ENCODE results near the gene CHPT1.
"Not testable (repeated sequence)": the region's sequence is repeated elsewhere in the genome, so short reads cannot be mapped to it uniquely, and the experiment has no call there.

The CHPT1 gene
- total RNA-seq: 14.0 to 18.9 (median 14.1) reads per million in 3 experiments

GRCh38 chr12:101697197-101697929, at the start of gene CHPT1:
Gene CHPT1 (plus strand): TSS chr12:101697640. CDS start chr12:101697862, 222 bp downstream.
- peak; percentile 48 for DNase-seq

- no peak for DNase-seq
Measured at GRCh38 chr12:101647711-101648110, 49.7 kb upstream of the CHPT1 start.

- no peak for DNase-seq
Measured at GRCh38 chr12:101648195-101648594, 49.2 kb upstream of the CHPT1 start.

GRCh38 chr12:101650346-101651117, 46.9 kb upstream of the CHPT1 start:
- no peak for DNase-seq

- no peak for DNase-seq
Measured at GRCh38 chr12:101653030-101653429, 44.4 kb upstream of the CHPT1 start.

GRCh38 chr12:101653503-101653902, 43.9 kb upstream of the CHPT1 start:
- no peak for DNase-seq

GRCh38 chr12:101654442-101654841, 43.0 kb upstream of the CHPT1 start:
- no peak for DNase-seq

GRCh38 chr12:101655393-101655792, 42.0 kb upstream of the CHPT1 start:
- no peak for DNase-seq

- DNase-seq: not testable (repeated sequence)
Measured at GRCh38 chr12:101660662-101661061, 36.8 kb upstream of the CHPT1 start.

GRCh38 chr12:101663298-101663697, 34.1 kb upstream of the CHPT1 start:
- DNase-seq: no peak

- no peak for DNase-seq
Measured at GRCh38 chr12:101664992-101665391, 32.4 kb upstream of the CHPT1 start.

GRCh38 chr12:101666052-101666728, 31.2 kb upstream of the CHPT1 start:
- DNase-seq: no peak

- DNase-seq: no peak
Measured at GRCh38 chr12:101667591-101667990, 29.8 kb upstream of the CHPT1 start.

GRCh38 chr12:101670007-101670671, 27.3 kb upstream of the CHPT1 start:
- peak; percentile 18 for DNase-seq

GRCh38 chr12:101671157-101671791, 26.2 kb upstream of the CHPT1 start:
- peak; percentile 33 for DNase-seq

- no peak for DNase-seq
Measured at GRCh38 chr12:101671833-101672232, 25.6 kb upstream of the CHPT1 start.

GRCh38 chr12:101675555-101675954, 21.9 kb upstream of the CHPT1 start:
- no peak for DNase-seq

- DNase-seq: not testable (repeated sequence)
Measured at GRCh38 chr12:101676497-101676896, 20.9 kb upstream of the CHPT1 start.

GRCh38 chr12:101678081-101678480, 19.4 kb upstream of the CHPT1 start:
- no peak for DNase-seq

GRCh38 chr12:101680240-101680639, 17.2 kb upstream of the CHPT1 start:
- DNase-seq: no peak

GRCh38 chr12:101680647-101681046, 16.8 kb upstream of the CHPT1 start:
- no peak for DNase-seq

- not testable (repeated sequence) for DNase-seq
Measured at GRCh38 chr12:101681627-101682026, 15.8 kb upstream of the CHPT1 start.

Measured in central memory CD4-positive, alpha-beta T cell (primary cell).